Upper lobe of left lung (tissue), 4 donors: ENCODE results near the gene MEP1A.

Experiments
- EP300 ChIP-seq, 4 donors: sonication (generic); formaldehyde crosslinking; IDR thresholded peaks; one replicate each; pipeline ENCODE4 v1.5.1; 2017; ENCODE audit warnings: antibody characterized with exemption in 4 of 4, control low read depth in 2 of 4
- POLR2A ChIP-seq, 4 donors: fragments of 450-650 bp; IDR thresholded peaks; one replicate each; pipeline ENCODE4 v1.5.1; 2016 to 2017; ENCODE audit warnings: antibody characterized with exemption in 4 of 4, mild to moderate bottlenecking in 2 of 4
- POLR2AphosphoS5 ChIP-seq, 2 donors: sonication (generic); formaldehyde crosslinking; IDR thresholded peaks; one replicate each; pipeline ENCODE4 v1.5.1; 2017; ENCODE audit warnings: antibody characterized with exemption in 2 of 2
- TF ChIP-seq, protein P1 (sequence below), 6 experiments: fragments of 450-650 bp in 4 of 6; fragments of 200-600 bp in 2 of 6; sonication (generic) in 2 of 6; IDR thresholded peaks; one replicate each; pipeline ENCODE4 v1.5.1; 2016 to 2019; ENCODE audit warnings: antibody characterized with exemption in 6 of 6

DNA sequence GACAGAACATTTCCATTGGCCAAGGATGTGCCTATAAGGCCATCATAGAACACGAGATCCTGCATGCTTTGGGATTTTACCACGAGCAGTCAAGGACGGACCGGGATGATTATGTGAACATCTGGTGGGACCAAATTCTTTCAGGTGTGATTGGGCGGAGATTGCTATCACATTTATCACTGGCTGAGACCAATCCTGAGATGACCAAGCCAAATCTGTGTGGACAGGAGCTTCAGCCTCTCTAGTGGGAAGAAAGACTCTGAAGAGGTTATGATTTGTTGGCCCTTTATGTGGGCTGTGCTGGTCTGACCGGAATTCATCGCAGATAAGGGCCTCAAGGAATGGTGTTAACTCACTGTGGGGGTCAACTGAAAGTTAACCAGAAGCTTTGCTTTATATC is 26.4 kb downstream of the MEP1A start:
- TF ChIP-seq POLR2AphosphoS5 (IDR thresholded peaks at IDR 0.05) (no peak), EP300 (IDR thresholded peaks at IDR 0.05) (no peak), POLR2A (IDR thresholded peaks at IDR 0.05) (no peak)
- TF ChIP-seq, protein P1, sequence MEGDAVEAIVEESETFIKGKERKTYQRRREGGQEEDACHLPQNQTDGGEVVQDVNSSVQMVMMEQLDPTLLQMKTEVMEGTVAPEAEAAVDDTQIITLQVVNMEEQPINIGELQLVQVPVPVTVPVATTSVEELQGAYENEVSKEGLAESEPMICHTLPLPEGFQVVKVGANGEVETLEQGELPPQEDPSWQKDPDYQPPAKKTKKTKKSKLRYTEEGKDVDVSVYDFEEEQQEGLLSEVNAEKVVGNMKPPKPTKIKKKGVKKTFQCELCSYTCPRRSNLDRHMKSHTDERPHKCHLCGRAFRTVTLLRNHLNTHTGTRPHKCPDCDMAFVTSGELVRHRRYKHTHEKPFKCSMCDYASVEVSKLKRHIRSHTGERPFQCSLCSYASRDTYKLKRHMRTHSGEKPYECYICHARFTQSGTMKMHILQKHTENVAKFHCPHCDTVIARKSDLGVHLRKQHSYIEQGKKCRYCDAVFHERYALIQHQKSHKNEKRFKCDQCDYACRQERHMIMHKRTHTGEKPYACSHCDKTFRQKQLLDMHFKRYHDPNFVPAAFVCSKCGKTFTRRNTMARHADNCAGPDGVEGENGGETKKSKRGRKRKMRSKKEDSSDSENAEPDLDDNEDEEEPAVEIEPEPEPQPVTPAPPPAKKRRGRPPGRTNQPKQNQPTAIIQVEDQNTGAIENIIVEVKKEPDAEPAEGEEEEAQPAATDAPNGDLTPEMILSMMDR (IDR thresholded peaks at IDR 0.05), result no peak
